ENCODE data around the gene AIRE.
A peak's percentile ranks its signal among the peaks of the same experiment; 100 is the strongest.

Gene AIRE

DNA sequence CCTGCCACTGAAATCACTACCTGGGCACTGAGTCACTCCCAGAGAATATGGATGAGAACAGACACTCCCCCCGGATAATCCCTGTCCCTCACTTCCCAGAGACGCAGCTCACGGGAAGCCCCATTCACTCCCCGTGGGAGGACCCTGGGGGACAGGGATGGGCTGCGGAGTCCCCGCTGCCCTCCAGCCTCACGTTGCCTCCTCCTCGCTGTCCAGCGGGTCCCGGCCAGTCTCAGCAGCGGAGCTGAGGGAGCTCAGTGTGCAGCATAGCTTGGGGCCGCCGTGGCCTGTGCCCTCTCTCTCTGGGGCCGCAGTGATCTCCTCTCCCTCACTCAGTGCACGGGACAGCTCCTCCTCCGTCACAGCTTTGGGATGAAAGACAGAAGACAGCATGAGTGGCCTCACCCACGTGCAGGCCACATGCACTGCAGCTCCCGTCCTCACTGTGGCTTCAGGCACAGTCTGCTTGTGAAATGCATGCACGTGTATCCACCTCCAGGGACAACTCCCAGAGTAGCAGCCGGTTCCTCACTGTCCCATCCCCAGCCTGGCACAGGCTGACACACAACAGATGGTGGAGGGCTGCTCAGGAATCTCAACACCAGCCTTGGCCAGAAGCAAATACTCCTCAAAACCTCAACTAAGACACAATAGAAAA, 46.1 kb downstream of the AIRE start:
- no peak for TF ChIP-seq CTCF (conservative IDR thresholded peaks at IDR 0.05; ENCODE audit: low read depth, low read length)
- DNase-seq (ENCODE audit: low read depth) = peak; percentile 53
- H3K4me3 ChIP-seq (ENCODE audit: low read length) = no peak overlapping the region

DNA sequence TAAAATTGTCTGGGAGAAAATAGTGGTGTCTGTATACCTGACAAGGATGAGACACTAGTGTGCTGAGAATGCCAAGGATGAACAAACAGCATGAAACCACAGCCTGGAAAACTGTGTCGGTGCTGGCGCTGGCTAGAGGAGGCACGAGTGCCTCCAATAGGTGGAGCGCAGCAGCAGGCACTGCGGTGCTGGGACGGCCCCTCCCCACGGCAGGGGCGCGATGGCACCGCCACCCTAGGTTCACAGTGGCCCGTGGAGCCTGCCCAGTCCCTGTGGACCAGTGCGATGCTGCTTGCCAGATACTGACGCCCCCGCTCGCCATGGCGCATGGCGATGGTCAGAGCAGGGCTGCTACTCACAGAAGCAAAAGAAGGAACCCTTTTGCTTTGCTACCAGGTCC, 46.7 kb downstream of the AIRE start:
- DNase-seq (ENCODE audit: low read depth) = no peak
- TF ChIP-seq CTCF (conservative IDR thresholded peaks at IDR 0.05; ENCODE audit: low read depth, low read length) = no peak
- no peak overlapping the region for H3K4me3 ChIP-seq (ENCODE audit: low read length)

GRCh38 chr21:44332965-44333364, 47.3 kb downstream of the AIRE start:
- no peak for TF ChIP-seq CTCF (conservative IDR thresholded peaks at IDR 0.05; ENCODE audit: low read depth, low read length)
- no peak overlapping the region for H3K4me3 ChIP-seq (ENCODE audit: low read length)
- no peak for DNase-seq (ENCODE audit: low read depth)

GRCh38 chr21:44333509-44334328, 48.0 kb downstream of the AIRE start:
- no peak for TF ChIP-seq CTCF (conservative IDR thresholded peaks at IDR 0.05; ENCODE audit: low read depth, low read length)
- no peak for DNase-seq (ENCODE audit: low read depth)
- no peak overlapping the region for H3K4me3 ChIP-seq (ENCODE audit: low read length)

DNA sequence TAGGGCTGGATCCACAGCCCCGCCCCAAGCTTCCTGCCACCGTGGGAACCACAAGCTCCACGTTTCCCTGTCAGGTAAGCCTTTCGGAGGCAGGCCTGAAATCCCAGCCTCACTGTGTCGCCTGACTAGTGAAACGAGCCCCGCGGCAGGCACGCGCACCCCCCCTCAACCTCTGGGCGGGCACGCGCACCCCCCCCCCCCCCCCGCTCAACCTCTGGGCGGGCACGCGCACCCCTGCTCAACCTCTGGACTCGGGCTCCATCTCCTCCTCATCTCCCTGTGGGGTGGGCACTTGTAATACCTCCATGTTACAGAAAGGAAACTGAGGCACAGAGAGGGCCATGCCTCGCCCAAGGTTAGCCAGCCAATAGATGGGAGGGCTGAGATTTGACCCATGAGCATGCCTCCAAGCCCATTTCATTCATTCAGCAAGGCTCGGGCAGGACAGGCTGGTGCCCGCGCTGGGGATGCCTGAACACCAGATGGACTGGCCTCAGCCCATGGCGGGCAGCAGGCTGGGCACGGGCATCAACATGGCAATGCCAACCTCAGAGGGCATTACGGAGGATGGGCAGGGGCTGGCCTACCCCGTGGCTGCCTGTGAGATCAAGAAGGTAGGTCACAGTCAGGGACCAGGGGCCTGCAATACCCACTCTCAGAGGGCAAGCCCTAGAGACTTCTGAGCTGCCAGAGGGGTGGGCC, 48.8 kb downstream of the AIRE start:
- H3K4me3 ChIP-seq (ENCODE audit: low read length) = no peak overlapping the region
- TF ChIP-seq CTCF (conservative IDR thresholded peaks at IDR 0.05; ENCODE audit: low read depth, low read length) = no peak
- no peak for DNase-seq (ENCODE audit: low read depth)

DNA sequence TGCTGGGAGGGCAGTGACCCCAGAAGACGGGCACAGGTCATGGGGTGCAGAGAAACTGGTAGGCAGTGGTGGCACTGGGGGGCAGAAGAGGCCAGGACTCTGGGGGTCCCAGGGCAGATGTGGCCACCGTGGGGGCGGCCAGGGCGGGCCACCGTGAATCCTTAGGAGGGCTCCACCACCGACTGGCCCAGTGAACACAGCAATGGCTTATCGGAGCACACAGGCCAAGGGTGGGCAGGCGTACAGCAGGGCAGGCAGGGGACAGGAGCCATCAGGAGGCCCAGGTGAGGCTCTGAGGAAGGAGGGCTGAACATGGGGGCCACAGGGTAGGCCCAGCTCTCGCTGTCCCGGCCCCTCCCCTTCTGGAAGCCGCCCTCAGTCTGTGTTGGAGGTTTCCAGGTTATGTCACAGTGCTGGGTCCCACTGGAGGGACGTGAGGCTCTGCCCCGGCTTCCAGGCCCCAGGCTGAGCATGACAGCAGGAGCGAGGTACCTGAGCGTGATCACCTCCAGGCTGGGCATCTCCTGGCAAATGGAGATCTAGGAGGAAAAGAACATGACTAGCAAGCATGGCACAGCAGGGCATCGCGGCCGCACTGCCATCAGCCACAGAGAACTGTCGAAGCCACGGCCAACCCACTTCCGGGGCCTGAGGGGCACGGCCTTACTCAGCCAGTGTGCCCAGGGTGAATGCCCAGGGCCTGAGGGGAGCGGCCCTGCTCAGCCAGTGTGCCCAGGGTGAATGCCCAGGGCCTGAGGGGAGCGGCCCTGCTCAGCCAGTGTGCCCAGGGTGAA, 49.8 kb downstream of the AIRE start:
- no peak overlapping the region for H3K4me3 ChIP-seq (ENCODE audit: low read length)
- DNase-seq (ENCODE audit: low read depth) = no peak
- no peak for TF ChIP-seq CTCF (conservative IDR thresholded peaks at IDR 0.05; ENCODE audit: low read depth, low read length)

Data from retinal pigment epithelial cell (primary cell).